Medulla oblongata (tissue), 1 donor: ENCODE data around the gene IFT74.

ENCODE experiments used
- DNase-seq: peaks from one replicate; pipeline ENCODE4 v3.0.0-alpha.2; 2015; ENCODE audit errors: extremely low spot score

The IFT74 gene

DNA sequence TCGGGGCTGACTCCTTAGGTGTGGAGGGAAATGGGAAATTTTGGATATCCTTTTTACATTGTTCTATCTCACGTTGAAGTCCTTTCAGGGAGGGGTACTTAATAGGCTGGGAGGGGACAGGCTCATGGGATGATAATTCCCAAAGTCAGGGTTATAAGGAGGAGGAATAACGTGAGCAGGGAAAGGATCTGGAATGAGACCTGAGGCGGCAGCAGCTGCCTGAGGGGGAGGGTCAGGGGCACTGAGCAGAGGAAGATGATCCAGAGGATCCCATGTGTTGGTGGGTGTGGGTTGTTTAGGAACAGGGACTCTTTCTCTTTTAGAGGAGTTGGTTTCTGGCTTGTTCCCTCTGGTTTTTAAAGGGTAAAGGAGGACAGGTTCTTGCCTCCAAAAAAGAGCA lies 18.7 kb downstream of the IFT74 start:
- DNase-seq = no peak

DNA sequence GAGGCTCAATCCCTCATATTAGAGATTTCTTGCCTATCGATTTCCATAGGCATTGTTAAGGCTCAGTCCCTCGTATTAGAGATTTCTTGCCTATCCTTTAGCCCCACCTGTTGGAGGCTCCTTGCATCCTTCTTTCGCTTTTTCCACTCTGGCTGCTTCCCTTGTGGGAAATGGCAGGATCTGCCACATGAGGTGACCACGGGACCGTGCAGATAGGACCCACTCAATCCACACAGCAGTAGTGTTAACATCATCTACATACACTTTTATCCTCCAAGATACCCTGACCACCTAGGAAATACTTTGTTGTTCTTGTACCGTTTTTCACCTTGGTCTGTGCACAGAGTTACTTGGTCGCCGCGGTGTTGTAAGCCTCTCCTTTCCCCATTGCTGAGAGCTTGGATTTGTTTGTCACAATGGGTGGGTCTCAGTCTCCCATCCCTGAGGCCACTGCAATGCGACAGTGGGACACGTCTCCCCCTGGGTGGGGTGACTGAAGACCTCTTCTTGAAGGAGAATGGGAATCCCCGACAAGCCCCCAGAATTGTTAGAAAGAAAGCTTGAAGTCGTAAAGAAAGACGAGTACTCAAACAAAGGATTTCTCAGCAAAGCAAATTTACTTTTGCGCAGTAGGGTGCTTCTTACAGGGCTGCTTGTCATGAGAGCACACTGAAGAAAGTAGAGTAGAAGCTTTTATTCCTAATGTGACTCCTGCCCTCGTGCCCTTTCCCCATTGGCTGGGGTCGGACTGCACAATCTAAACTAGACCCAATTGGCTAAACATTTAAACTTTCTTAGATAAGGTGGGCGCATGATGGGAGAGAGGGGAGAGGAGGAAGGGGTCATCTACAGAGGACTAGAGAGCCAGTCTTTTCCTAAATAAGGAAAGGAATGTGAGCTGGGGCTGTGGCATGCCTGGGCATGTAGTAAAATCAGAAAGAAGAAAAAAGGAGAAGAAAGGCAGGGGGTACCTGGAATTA lies 19.8 kb downstream of the IFT74 start:
- peak; percentile 37 for DNase-seq

DNA sequence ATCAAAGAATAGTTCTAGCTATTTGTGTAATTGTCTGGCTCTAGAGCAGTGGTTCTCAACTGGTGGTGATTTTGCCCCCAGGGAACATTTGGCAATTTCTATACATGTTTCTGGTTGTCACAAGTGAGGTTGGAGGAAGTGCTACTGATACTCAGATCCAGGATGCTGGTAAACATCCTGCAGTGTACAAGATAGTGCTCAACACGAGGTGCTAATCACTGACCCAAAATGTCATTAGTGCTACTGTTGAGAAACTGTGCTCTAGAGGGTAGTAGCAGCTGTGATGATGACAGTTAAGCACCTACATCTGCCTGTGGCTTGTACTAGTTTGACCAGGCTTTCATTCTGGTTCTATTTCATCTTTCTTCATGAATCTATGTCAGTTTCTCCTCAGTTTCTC lies 27.1 kb downstream of the IFT74 start:
- DNase-seq = no peak

DNA sequence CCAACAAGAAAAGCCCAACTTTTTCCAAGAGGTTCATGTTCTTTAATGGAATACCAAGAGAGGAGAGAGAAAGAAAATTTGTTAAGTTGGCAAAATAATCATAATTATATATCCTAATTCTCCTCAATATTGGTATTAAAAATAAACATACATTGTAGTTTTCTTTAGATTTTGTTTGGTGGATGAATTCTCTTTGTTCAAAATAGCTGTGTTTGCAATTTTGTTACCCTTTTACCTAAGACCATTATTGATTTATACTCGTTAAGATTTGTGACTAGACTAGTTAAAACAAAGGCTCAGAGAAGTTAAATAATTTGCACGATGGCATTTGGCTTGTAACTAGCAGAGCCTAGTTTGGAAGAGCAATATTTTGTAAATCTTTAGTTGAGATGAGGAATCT lies 39.6 kb downstream of the IFT74 start:
- no peak for DNase-seq

DNA sequence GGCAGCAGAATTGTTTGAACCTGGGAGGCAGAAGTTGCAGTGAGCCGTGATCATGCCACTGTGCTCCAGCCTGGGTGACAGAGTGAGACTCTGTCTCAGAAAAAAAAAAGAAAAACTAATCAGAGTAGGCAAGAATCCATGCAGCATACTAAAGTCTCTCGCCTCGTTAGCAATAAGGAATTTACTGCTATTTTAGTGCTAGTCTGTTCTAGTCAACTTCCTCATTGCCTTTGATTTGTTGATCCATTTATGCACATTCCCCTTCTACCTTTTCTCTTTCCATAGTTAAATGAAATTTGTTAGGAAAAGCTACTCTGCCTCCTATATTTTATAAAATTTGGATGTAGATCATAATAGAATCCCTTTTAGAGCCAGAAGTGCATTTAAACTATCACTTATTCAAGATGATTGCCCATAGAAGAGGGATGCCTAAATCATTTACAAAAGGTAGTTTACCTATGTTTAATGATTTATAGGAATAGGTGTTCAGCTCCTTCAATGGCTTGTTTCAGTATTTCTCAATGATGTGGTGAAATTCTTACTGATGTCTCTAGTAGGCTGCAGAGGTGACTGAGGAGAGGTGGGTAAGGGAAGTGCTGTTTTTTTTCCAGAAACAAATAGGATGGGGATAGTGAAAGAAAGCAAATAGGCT lies 47.3 kb downstream of the IFT74 start:
- DNase-seq = no peak

DNA sequence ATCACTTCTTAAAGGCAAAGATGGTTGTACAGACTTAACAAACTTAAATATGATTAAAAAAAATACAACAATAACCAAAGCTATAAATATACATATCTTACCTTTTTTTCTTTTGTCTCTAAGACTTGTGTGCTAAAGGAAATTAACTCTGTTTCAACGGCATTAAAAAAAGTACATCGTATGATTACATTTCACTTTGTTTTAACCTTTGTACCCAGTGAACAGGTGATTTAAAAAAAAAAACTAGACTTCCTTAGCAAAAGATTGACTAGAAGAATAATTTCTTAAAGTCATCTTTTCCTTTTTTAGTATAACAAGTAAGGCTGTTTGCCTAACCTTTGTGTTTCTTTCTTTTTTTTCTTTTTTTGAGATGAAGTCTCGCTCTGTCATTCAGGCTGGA lies 49.3 kb downstream of the IFT74 start, which contains the start of gene LRRC19:
Gene LRRC19, minus strand, starts transcription at position 182 of the 400 bp plus-strand sequence. CDS start 5,978 bp downstream, outside the sequence.
- DNase-seq = no peak

DNA sequence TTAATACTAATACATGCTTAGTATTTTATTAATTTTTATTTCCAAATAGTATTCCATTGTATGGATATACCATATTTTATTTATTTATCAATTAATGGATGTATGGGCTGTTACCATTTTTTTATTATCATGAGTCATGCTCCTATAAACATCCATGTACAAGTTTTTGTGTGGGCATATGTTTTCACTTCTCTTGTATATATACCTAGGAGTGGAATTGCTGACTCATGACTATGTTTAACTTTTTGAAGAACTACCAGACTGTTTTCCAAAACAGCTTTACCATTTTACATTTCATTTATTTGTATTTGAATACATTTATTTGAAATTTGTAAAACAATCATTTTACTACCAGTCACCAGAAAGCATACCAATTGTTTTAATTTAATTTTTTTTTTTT lies 63.4 kb downstream of the IFT74 start:
- no peak for DNase-seq

DNA sequence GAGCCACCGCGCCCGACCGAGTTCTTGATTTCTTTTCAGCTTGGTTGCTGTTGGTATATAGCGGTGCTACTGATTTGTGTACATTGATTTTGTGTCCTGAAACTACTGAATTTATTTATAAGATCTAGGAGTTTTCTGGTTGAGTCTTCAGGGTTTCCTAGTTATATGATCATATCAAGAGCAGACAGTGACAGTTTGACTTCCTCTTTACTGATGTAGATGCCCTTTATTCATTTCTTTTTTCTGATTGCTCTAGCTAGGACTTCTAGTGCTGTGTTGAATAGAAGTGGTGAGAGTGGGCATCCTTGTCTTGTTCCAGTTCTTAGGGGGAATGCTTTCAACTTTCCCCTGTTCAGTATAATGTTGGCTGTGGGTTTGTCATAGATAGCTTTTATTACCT lies 66.7 kb downstream of the IFT74 start:
- DNase-seq = no peak

DNA sequence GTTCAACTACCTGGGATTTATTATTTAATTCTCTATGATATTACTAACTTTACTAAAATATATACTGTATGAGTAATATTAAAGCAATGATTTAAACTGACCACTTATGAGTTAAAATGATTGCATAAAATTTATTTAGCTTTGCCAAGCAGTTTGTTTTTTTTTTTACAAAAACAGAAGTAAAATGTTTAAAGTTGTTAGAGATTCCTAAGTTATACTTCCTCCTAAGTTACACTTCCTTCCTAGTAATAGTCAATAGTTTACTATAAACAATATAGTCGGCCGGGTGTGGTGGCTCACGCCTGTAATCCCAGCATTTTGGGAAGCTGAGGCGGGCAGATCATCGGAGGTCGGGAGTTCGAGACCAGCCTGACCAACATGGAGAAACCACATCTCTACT lies 73.0 kb downstream of the IFT74 start:
- DNase-seq = no peak

DNA sequence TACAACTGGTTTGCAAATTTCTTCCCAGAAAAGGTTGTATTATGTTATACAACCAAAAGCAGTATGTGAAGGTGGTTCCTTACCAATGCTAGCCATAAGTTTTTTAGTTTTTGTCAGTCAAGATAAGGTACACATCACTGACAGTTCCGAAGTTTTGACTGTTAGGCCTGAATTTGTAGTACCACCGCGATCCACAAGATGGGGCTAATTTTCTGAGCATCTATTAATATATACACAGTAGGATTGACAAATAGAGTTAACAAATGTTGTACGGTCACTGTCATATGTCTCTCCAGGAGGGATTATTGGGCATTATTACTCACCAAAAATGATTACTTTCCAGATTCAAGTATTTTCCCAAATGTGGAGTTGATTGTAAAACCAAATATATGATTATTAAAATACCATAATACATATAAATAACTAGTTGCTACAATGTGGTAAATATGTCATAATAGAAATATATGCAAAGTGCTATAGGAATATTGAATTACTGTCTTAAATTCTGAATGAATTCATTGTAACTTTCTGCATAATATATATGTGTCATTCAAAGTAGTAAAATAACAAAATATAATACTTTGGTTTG lies 77.7 kb downstream of the IFT74 start:
- DNase-seq = peak; percentile 58

DNA sequence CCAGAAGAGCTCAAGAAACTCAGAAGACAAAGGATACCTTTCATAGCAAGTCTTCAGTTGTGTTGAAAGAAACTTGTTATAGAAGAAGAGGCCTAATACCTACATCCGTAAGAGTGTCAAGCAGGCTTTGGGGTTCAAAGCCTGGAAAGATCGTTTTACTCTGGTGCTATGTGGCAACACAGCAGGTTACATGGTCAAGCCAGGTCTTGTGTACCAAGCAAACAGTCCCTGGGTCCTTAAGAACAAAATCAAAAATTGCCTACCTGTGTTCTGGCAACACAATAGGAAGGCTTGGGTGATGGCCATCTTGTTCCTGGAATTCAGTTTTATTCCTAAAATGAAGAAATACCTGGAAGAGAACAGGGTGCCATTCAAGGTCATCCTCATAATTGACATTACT lies 81.3 kb downstream of the IFT74 start:
- no peak for DNase-seq

DNA sequence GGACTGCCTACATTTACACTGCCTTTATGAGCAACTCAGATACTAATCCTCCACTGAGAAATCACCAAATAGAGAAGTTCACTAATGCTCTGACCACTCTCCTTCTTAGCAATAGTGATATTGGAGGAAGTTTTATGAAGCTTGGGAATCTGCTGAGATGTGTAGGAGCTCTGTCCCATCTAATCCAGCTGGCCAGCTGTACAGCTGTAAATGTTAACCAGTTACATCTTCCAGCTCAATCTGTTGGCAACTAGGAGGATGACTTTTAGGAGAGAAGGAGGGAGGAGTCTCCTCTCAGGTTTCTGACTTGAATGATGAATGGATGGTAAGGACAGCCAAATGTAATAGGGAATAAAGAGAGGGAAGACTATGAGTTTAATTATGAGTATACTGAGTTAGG lies 85.5 kb downstream of the IFT74 start:
- DNase-seq = no peak

DNA sequence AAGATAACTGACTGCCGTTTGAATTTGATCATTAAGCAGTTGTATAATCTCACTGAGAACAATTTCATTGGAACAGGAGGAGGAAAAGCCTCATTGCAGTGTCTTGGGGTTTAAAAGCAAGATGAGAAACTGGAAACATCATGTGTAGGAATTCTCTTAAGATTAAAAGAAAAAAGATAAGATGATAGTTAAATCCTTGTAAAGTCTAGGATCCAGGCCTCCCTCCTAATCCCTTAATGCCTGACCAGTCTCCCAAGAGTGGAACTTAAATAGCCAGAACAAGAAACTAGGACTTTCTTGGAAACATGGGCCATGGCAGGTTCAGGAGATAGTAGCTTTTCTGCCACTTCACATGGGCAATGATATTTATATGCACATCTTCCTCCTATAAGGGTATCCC lies 86.3 kb downstream of the IFT74 start:
- DNase-seq = no peak

DNA sequence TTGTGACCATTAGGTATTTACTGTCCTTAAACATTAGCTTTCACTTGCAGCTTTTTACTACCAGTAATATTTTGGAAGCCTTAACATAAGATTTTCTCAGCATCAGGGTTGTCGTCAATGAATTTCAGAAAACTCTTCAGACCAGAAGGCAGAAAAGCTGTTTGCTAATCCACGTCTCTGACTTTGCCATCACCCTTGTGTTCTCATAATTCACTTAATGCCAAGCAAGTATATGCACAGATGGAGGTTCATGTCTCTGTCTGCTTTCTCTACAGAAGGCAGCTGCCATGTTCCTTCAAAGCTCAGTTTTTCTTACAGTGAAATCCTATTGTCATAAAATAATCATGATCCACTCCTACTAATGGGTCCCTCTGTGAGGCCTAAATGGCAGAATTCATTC lies 87.0 kb downstream of the IFT74 start:
- no peak for DNase-seq

DNA sequence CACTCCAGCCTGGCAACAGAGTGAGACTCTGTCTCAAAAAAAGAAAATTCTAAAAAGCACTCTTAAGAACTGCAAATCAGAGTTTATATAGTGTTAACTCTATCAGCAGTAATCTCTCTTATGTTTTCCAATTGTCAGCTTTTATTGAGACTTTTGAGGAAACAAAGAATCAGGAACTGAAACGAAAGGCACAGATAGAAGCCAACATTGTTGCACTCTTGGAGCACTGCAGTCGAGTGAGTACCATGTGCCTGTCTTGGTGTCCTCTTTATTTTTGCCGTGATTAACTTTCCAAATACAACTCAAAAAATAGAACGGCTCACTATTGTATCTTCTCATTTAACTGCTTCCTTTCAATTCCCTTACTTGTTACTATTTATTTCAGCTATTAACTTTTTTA lies 90.9 kb downstream of the IFT74 start:
- peak; percentile 48 for DNase-seq

DNA sequence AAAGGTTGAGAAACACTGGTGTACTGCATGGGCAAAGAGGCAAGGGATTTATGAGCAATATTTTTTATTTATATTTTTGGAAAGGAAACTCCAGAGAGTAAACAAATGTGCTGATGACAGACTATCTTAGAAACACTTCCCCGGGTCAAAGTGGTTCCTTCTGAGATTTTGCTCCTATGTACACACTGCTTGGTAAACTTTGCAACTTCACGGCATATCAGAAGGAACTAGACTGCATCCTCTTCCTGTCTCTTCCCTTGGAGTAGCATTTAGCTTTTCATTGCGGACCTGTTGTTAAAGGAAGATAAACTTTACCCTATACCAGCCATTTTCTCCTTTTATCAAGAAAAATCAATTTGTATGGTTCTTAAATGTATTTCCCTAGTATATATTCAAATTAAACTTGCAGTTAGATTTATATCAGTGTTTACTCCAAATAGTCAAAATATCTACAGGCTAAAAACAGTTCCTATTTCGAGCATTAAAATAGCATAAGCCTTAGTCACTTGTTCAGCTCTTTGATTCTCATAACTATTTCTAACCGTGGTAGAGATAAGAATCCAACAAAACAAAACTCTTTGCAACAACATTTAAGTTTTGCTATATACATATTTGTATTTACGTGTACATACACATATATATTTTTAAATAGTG lies 97.3 kb downstream of the IFT74 start:
- DNase-seq = peak; percentile 5

DNA sequence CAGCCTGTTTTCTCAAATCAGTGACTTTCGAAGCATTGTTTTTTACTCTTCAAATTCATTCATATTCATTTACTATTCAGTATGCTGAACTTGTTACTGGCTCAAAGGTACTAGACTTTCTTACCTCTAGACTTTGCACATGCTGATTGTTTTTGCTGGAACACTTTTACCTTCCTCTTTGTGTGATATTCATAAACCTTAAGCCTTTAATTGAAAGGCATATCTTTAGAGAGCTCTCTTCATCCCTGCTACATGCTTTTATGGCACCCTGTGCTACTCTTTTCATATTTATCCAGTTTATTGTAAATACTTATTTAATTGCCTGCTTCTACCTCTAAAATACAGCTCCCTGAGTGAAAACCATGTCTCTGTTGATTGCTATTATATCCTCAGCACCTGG lies 97.9 kb downstream of the IFT74 start:
- no peak for DNase-seq

DNA sequence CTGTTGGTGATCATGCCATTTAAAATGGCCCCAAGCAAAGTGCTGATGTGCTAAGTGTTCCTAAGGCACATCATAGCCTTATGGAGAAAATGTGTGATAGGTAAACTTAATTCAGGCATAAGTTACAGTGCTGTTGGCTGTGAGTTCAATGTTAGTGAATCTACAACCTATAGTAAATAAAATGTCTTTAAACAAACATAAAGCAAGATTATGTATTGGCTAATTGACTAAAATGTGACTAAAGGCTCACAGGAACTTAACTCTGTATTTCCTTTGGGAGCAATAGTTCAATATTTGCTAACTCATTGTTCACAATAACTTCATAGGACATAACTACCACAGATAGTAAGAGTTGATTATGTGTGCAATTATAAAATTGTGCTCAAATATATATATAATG lies 98.6 kb downstream of the IFT74 start:
- DNase-seq = no peak

DNA sequence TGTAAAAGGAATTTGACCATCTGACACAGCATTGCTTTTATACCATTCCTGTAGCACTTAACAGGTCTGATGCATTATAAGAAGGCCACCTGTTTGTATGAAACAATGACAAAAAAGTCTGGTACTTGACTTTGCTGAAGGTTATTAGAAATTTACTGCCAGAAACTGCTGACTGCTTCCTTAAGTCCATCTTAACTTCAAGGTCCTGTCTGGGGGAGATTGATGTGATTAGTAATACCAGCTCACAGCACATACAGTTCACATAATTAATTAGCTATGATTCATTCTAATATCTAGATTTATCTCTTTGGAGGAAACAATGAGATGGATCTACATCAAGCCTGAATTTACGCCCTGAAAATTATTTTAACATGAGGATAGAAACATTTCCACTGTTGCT lies 103.2 kb downstream of the IFT74 start:
- DNase-seq = no peak

DNA sequence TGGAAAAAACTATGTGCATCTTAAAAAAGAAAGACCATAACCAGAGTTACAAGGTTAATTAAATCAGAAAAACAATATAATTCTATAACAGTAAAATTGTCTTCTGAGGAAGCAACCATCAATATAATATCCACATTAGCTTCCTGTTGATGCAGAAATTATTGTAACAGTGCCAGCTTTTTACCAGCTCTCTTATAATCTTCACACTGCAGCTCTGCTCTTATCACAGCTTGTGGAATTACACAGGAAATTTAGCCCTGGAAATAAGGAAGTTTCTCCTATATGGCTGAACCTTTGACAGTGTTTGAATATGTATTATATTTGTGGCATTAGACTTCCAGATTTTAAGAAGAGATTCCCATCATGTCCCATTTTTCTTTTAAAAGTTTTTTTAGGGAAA lies 103.7 kb downstream of the IFT74 start:
- no peak for DNase-seq

DNA sequence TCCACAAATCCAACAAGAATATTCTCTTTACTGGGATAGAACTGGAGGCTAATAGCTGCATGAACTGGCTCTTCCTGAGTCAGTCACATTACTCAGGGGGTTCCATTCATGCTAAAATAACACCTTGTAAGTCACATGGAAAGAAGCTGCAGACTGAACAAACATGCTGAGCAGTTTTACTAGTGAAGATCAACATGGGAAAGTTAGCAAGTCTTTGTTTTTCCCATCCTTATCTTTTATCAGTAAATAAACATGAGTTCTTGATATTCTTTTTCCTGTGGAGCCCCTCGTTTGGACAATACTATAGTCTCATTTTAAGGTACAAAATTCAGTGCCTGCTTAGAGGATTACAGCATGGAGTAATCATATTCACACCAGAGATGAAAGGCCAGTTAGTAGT lies 109.1 kb downstream of the IFT74 start:
- no peak for DNase-seq
